Chondrocyte (in vitro differentiated cells): ENCODE measurements around the gene KAZN. TPM values are rescaled to one million over a fixed set of nuclear protein-coding genes. Genes with fewer than 3 reads are reported as not detected.

Source experiments
- DNase-seq: peaks from one replicate; pipeline ENCODE4 v3.0.0; 2021; ENCODE audit warnings: mixed read lengths, low spot score
- H3K27ac Mint-ChIP-seq: one replicate; pipeline ENCODE4 v1.8.0; 2021; ENCODE audit warnings: mild to moderate bottlenecking, moderate library complexity, mixed read lengths; ENCODE audit not compliant: unreplicated experiment
- H3K27me3 Mint-ChIP-seq: 2 replicates; pipeline ENCODE4 v1.8.0; 2021; ENCODE audit warnings: low read depth, mixed read lengths
- H3K36me3 Mint-ChIP-seq: 2 replicates; pipeline ENCODE4 v1.8.0; 2021; ENCODE audit warnings: low read depth, mixed read lengths
- H3K4me1 Mint-ChIP-seq: 2 replicates; pipeline ENCODE4 v1.8.0; 2021; ENCODE audit warnings: low read depth, mild to moderate bottlenecking, mixed read lengths
- H3K4me3 Mint-ChIP-seq: one replicate; pipeline ENCODE4 v1.8.0; 2021; ENCODE audit warnings: mild to moderate bottlenecking, moderate library complexity, mixed read lengths; ENCODE audit not compliant: unreplicated experiment
- H3K9me3 Mint-ChIP-seq: 2 replicates; pipeline ENCODE4 v1.8.0; 2021; ENCODE audit warnings: low read depth, mixed read lengths
- total RNA-seq: library from RNA; stranded (reverse); gene quantifications from 3 replicates; pipeline ENCODE4 v1.2.1, GENCODE V29; 2021
- TF ChIP-seq, protein P1 (sequence below): fragments of 200-600 bp; sonication (generic); IDR thresholded peaks from 2 replicates; pipeline ENCODE4 v1.5.0; 2021; ENCODE audit warnings: antibody characterized with exemption, mild to moderate bottlenecking, moderate library complexity

The KAZN gene
- total RNA-seq, 1 donor from 2014 or later: 29.6 TPM

- DNase-seq: no peak
- Mint-ChIP-seq H3K4me3 (no peak overlapping the region), H3K27ac (no peak overlapping the region), H3K9me3 (no peaks in the 10 kb centered on the region), H3K36me3 (no peaks in the 10 kb centered on the region), H3K4me1 (no peaks in the 10 kb centered on the region), H3K27me3 (no peaks in the 10 kb centered on the region)
- TF ChIP-seq, protein P1, sequence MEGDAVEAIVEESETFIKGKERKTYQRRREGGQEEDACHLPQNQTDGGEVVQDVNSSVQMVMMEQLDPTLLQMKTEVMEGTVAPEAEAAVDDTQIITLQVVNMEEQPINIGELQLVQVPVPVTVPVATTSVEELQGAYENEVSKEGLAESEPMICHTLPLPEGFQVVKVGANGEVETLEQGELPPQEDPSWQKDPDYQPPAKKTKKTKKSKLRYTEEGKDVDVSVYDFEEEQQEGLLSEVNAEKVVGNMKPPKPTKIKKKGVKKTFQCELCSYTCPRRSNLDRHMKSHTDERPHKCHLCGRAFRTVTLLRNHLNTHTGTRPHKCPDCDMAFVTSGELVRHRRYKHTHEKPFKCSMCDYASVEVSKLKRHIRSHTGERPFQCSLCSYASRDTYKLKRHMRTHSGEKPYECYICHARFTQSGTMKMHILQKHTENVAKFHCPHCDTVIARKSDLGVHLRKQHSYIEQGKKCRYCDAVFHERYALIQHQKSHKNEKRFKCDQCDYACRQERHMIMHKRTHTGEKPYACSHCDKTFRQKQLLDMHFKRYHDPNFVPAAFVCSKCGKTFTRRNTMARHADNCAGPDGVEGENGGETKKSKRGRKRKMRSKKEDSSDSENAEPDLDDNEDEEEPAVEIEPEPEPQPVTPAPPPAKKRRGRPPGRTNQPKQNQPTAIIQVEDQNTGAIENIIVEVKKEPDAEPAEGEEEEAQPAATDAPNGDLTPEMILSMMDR: no peak
Observed at GRCh38 chr1:14667651-14667984, 69.1 kb downstream of the KAZN start.

DNA sequence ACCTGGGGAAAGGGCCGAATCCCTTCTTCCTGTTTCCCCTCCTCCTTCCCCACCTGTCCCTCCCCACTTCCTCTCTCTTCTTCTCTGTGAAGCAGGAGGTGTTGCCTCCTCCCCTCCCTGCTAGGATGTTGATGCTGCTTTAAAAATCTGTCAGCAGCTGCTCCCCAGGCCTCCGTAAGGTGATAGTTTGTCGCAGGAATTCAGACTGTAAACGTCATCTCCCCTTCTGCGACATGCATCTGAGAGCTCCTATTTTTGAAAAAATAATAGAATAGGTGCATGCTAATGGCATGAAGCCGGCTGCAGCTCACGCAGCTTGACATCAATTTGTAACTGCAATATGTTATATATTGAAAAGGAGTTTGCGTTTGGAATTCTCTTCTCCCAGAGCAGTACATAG, 70.1 kb downstream of the KAZN start:
- H3K27me3 Mint-ChIP-seq: no peaks in the 10 kb centered on the region
- no peaks in the 10 kb centered on the region for H3K4me1 Mint-ChIP-seq
- DNase-seq: no peak
- TF ChIP-seq, protein P1: no peak
- H3K27ac Mint-ChIP-seq: no peak overlapping the region
- no peaks in the 10 kb centered on the region for H3K36me3 Mint-ChIP-seq
- no peak overlapping the region for H3K4me3 Mint-ChIP-seq
- no peaks in the 10 kb centered on the region for H3K9me3 Mint-ChIP-seq

DNA sequence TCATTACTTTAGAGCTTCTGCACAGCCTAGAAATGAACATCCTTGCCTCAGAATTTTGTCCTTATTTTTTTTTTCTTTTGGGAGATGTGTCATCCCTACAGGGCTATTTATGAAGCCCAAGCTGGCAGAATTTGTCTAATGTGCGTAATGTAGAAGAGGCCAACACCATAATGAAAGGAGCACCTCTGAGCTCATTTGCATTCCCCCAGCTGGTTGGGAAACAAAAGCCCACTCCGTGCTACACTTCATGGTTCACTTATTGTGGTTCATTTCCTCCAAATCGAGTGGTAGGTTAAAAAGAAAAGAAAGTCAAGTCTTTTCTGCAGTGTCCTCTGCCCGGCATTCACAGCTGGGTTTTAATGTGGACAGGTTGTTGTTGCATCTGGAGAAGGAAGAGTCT, 73.5 kb downstream of the KAZN start:
- Mint-ChIP-seq H3K36me3 (no peaks in the 10 kb centered on the region), H3K27me3 (no peaks in the 10 kb centered on the region), H3K27ac (no peak overlapping the region), H3K9me3 (peaks cover 18% of the 10 kb centered on the region), H3K4me1 (no peaks in the 10 kb centered on the region), H3K4me3 (no peak overlapping the region)
- TF ChIP-seq, protein P1: no peak
- no peak for DNase-seq

DNA sequence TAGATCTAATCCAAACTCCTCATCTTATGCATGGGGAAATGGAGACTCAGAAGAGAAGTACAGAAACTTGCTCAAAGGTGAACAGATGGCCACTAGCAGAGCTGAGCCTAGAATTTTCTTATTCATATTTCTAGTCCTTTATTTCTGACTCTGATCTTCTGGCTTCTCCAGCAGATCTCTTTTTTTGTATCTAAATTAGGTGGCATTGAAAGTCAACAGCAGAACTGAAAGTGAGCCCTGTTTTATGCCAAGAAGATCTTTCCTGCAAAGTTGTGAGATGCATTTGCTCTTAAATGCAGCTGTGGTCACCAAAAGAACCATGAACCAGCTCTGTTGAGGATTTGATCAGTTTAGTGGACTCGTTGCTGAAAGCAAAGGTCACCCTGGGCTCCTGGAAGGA, 75.5 kb downstream of the KAZN start:
- Mint-ChIP-seq H3K4me3 (no peak overlapping the region), H3K27me3 (no peaks in the 10 kb centered on the region), H3K27ac (no peak overlapping the region), H3K9me3 (peaks cover 18% of the 10 kb centered on the region), H3K4me1 (no peaks in the 10 kb centered on the region), H3K36me3 (no peaks in the 10 kb centered on the region)
- DNase-seq: no peak
- TF ChIP-seq, protein P1: no peak

DNA sequence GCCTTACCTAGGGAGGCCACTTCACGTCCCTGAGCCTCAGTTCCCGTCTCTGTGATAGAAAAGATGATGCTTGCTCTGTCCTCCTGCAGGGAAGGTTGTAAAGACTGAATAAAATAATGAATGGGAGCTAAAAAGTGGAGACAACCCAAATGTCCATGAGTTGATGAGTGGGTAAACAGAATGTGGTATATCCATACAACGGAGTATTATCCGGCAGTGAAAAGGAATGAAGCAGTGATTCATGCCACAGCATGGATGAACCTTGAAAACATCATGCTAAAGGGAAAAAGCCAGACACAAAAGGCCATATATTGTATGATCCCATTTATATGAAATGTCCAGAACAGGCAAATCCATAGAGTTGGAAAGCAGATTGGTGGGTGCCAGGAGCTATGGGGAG, 77.9 kb downstream of the KAZN start:
- H3K9me3 Mint-ChIP-seq: peaks cover 24% of the 10 kb centered on the region
- no peaks in the 10 kb centered on the region for H3K4me1 Mint-ChIP-seq
- no peak for DNase-seq
- TF ChIP-seq, protein P1: no peak
- H3K27ac Mint-ChIP-seq: no peak overlapping the region
- no peak overlapping the region for H3K4me3 Mint-ChIP-seq
- H3K36me3 Mint-ChIP-seq: no peaks in the 10 kb centered on the region
- H3K27me3 Mint-ChIP-seq: no peaks in the 10 kb centered on the region
